GF-D8 (cell line): Measurements from ENCODE around the gene ERFL.

ENCODE experiments used
- DNase-seq: peaks from one replicate; lab custom pipeline; 2025; lab: John Stamatoyannopoulos, UW

ERFL gene

GRCh38 chr19:41897820-41898219 lies 30.4 kb downstream of the ERFL start:
- DNase-seq: no peak

GRCh38 chr19:41897181-41897580 lies 31.1 kb downstream of the ERFL start:
- no peak for DNase-seq

- DNase-seq: no peak
Observed at GRCh38 chr19:41896581-41896942, 31.7 kb downstream of the ERFL start.

- DNase-seq: no peak
Observed at GRCh38 chr19:41895745-41896580, 32.3 kb downstream of the ERFL start.

GRCh38 chr19:41894350-41894749 lies 33.9 kb downstream of the ERFL start:
- DNase-seq: no peak

GRCh38 chr19:41893899-41894298 lies 34.4 kb downstream of the ERFL start:
- DNase-seq: no peak

GRCh38 chr19:41892173-41892902 lies 35.9 kb downstream of the ERFL start:
- DNase-seq: no peak

- DNase-seq: no peak
Observed at GRCh38 chr19:41890936-41891335, 37.3 kb downstream of the ERFL start.

GRCh38 chr19:41889896-41890295 lies 38.4 kb downstream of the ERFL start:
- no peak for DNase-seq

- no peak for DNase-seq
Observed at GRCh38 chr19:41888926-41889325, 39.3 kb downstream of the ERFL start.

- no peak for DNase-seq
Observed at GRCh38 chr19:41887711-41888382, 40.4 kb downstream of the ERFL start.

- no peak for DNase-seq
Observed at GRCh38 chr19:41886761-41887710, 41.2 kb downstream of the ERFL start.

- DNase-seq: peak; percentile 91
Observed at GRCh38 chr19:41883821-41884733, 44.2 kb downstream of the ERFL start.

GRCh38 chr19:41883463-41883820 lies 44.8 kb downstream of the ERFL start:
- DNase-seq: no peak

- DNase-seq: peak; percentile 34
Observed at GRCh38 chr19:41882568-41883462, 45.4 kb downstream of the ERFL start, which contains the start of gene ARHGEF1. TSS of gene ARHGEF1 (plus strand) at chr19:41883184. CDS start at chr19:41888083, 4,899 bp downstream.

- no peak for DNase-seq
Observed at GRCh38 chr19:41880329-41880708, 47.9 kb downstream of the ERFL start.

GRCh38 chr19:41879670-41880328 lies 48.5 kb downstream of the ERFL start:
- no peak for DNase-seq

- no peak for DNase-seq
Observed at GRCh38 chr19:41879080-41879479, 49.2 kb downstream of the ERFL start.
